HUES6 (cell line): Measurements from ENCODE around the gene KCNN3.

Experiments used
- H3K27ac ChIP-seq: 2 replicates; pipeline ENCODE4 v1.7.0; 2013; ENCODE audit warnings: low read depth, mild to moderate bottlenecking, low read length, inconsistent platforms
- H3K27me3 ChIP-seq: 2 replicates; pipeline ENCODE4 v1.6.1; 2013; ENCODE audit warnings: low read length; ENCODE audit not compliant: control insufficient read depth, insufficient read depth
- H3K36me3 ChIP-seq: 2 replicates; pipeline ENCODE4 v1.6.1; 2013; ENCODE audit warnings: low read length; ENCODE audit not compliant: control insufficient read depth, insufficient read depth
- H3K4me1 ChIP-seq: 2 replicates; pipeline ENCODE4 v1.6.1; 2013; ENCODE audit warnings: low read length; ENCODE audit not compliant: control insufficient read depth, insufficient read depth
- H3K4me3 ChIP-seq: 2 replicates; pipeline ENCODE4 v1.5.1; 2013; ENCODE audit warnings: low read depth, low read length
- H3K9ac ChIP-seq: one replicate; pipeline ENCODE4 v1.6.1; 2013; ENCODE audit warnings: mild to moderate bottlenecking, low read length
- H3K9me3 ChIP-seq: 2 replicates; pipeline ENCODE4 v1.6.1; 2013; ENCODE audit warnings: low read depth, low read length; ENCODE audit not compliant: control insufficient read depth, insufficient read depth

KCNN3 gene

DNA sequence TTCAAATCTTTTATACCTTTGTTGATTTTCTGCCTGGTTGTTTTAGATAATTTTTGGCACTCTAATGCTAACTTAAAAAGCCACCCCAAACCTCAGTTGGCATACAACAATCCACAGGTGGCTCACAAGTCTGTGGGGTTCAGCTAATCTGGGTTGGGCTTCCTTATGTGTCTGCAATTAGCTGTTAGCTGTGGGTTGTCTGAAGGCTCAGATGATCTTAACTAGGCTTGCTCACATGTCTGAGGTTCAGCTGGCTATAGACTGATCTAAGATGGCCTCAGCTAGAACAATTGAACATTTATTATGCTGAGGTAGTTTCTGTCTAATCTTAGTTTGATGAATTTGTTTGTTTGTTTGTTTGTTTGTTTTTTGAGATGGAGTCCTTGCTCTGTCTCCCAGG, 217.2 kb downstream of the KCNN3 start:
- H3K27me3 ChIP-seq, result no peaks in the 10 kb centered on the region
- H3K9ac ChIP-seq, result no peak overlapping the region
- H3K9me3 ChIP-seq, result no peaks in the 10 kb centered on the region; the same call in 1 of the 2 replicates
- H3K27ac ChIP-seq, result no peak overlapping the region
- no peaks in the 10 kb centered on the region for H3K36me3 ChIP-seq
- 0 out of 2 replicates have a peak, but pooled peaks cover 4% of the 10 kb centered on the region for H3K4me1 ChIP-seq
- no peak overlapping the region for H3K4me3 ChIP-seq
